Measurements from ENCODE around the gene SNX13.

SNX13 gene

GRCh38 chr7:17863095-17863808 is 77.0 kb downstream of the SNX13 start:
- intact Hi-C loops (cut with DNase I) = no loop called here
- DNase-seq = no peak

GRCh38 chr7:17856251-17856650 is 84.0 kb downstream of the SNX13 start:
- intact Hi-C loops (cut with DNase I) = no loop called here
- DNase-seq = no peak

GRCh38 chr7:17855202-17855601 is 85.1 kb downstream of the SNX13 start:
- intact Hi-C loops (cut with DNase I) = no loop called here
- DNase-seq = no peak

GRCh38 chr7:17854261-17855047 is 85.8 kb downstream of the SNX13 start:
- intact Hi-C loops (cut with DNase I) = no loop called here
- no peak for DNase-seq

GRCh38 chr7:17852361-17852760 is 87.9 kb downstream of the SNX13 start:
- DNase-seq = no peak
- intact Hi-C loops (cut with DNase I) = no loop called here

GRCh38 chr7:17849504-17849903 is 90.8 kb downstream of the SNX13 start:
- DNase-seq = no peak
- intact Hi-C loops (cut with DNase I) = no loop called here

GRCh38 chr7:17848516-17848915 is 91.8 kb downstream of the SNX13 start:
- DNase-seq = peak in 1 of 42 donors; percentile 4
- intact Hi-C loops (cut with DNase I) = no loop called here

- intact Hi-C loops (cut with DNase I) = no loop called here
- no peak for DNase-seq
Observed at GRCh38 chr7:17846935-17847334, 93.4 kb downstream of the SNX13 start.

- no peak for DNase-seq
- intact Hi-C loops (cut with DNase I) = no loop called here
Observed at GRCh38 chr7:17845197-17845547, 95.1 kb downstream of the SNX13 start.

GRCh38 chr7:17844514-17845196 is 95.6 kb downstream of the SNX13 start:
- no peak for DNase-seq
- intact Hi-C loops (cut with DNase I) = no loop called here

- intact Hi-C loops (cut with DNase I) = no loop called here
- DNase-seq = no peak
Observed at GRCh38 chr7:17844022-17844421, 96.3 kb downstream of the SNX13 start.

GRCh38 chr7:17843041-17843440 is 97.3 kb downstream of the SNX13 start:
- DNase-seq = no peak

GRCh38 chr7:17832820-17833355 is 107.4 kb downstream of the SNX13 start:
- intact Hi-C loops (cut with DNase I) = no loop called here
- DNase-seq = no peak

More at GRCh38 chr7:17843041-17843440, 97.3 kb downstream of the SNX13 start:
- intact Hi-C loops (cut with DNase I) = no loop called here

GRCh38 chr7:17832242-17832641 is 108.1 kb downstream of the SNX13 start:
- no peak for DNase-seq
- intact Hi-C loops (cut with DNase I) = no loop called here

GRCh38 chr7:17830206-17830605 is 110.1 kb downstream of the SNX13 start:
- no peak for DNase-seq
- intact Hi-C loops (cut with DNase I) = no loop called here

GRCh38 chr7:17829001-17829400 is 111.3 kb downstream of the SNX13 start:
- intact Hi-C loops (cut with DNase I) = no loop called here
- DNase-seq = no peak

- no peak for DNase-seq
- intact Hi-C loops (cut with DNase I) = no loop called here
Observed at GRCh38 chr7:17822547-17823173, 117.6 kb downstream of the SNX13 start.

GRCh38 chr7:17816903-17817302 is 123.4 kb downstream of the SNX13 start:
- intact Hi-C loops (cut with DNase I) = no loop called here
- DNase-seq = no peak

GRCh38 chr7:17815318-17815717 is 125.0 kb downstream of the SNX13 start:
- intact Hi-C loops (cut with DNase I) = no loop called here
- no peak for DNase-seq

GRCh38 chr7:17814058-17814457 is 126.2 kb downstream of the SNX13 start:
- DNase-seq = no peak
- intact Hi-C loops (cut with DNase I) = no loop called here
